ENCODE measurements around the gene PAQR5.

PAQR5 gene

GRCh38 chr15:69394556-69395282, 96.0 kb downstream of the PAQR5 start:
- DNase-seq = peak; percentile 36

- DNase-seq = no peak
Observed at GRCh38 chr15:69395460-69395859, 96.7 kb downstream of the PAQR5 start.

GRCh38 chr15:69395991-69396390, 97.3 kb downstream of the PAQR5 start:
- no peak for DNase-seq

- DNase-seq = no peak
Observed at GRCh38 chr15:69398491-69398891, 99.8 kb downstream of the PAQR5 start.

GRCh38 chr15:69400850-69401249, 102.1 kb downstream of the PAQR5 start:
- no peak for DNase-seq

GRCh38 chr15:69402816-69403215, 104.1 kb downstream of the PAQR5 start:
- DNase-seq = no peak

GRCh38 chr15:69403594-69403993, 104.9 kb downstream of the PAQR5 start:
- DNase-seq = no peak

GRCh38 chr15:69405110-69405509, 106.4 kb downstream of the PAQR5 start:
- DNase-seq = no peak

- no peak for DNase-seq
Observed at GRCh38 chr15:69407719-69408400, 109.1 kb downstream of the PAQR5 start.

GRCh38 chr15:69408841-69409240, 110.1 kb downstream of the PAQR5 start:
- no peak for DNase-seq

GRCh38 chr15:69410248-69410874, 111.6 kb downstream of the PAQR5 start:
- DNase-seq = peak; percentile 36

GRCh38 chr15:69412274-69412673, 113.6 kb downstream of the PAQR5 start:
- no peak for DNase-seq

GRCh38 chr15:69412701-69413100, 114.0 kb downstream of the PAQR5 start:
- no peak for DNase-seq

GRCh38 chr15:69413822-69414700, 115.3 kb downstream of the PAQR5 start, which contains the start of gene KIF23:
KIF23 (plus strand) TSS chr15:69414349; CDS start chr15:69414466, 117 bp downstream.
- peak; percentile 87 for DNase-seq

GRCh38 chr15:69414701-69415167, 116.0 kb downstream of the PAQR5 start:
- no peak for DNase-seq

GRCh38 chr15:69415381-69415780, 116.7 kb downstream of the PAQR5 start:
- no peak for DNase-seq

- no peak for DNase-seq
Observed at GRCh38 chr15:69417581-69417980, 118.9 kb downstream of the PAQR5 start.

GRCh38 chr15:69421498-69421897, 122.8 kb downstream of the PAQR5 start:
- DNase-seq = no peak

GRCh38 chr15:69422336-69422895, 123.7 kb downstream of the PAQR5 start:
- no peak for DNase-seq

GRCh38 chr15:69424001-69424400, 125.3 kb downstream of the PAQR5 start:
- DNase-seq = no peak

GRCh38 chr15:69424748-69425413, 126.2 kb downstream of the PAQR5 start:
- DNase-seq = no peak

- DNase-seq = no peak
Observed at GRCh38 chr15:69433831-69434230, 135.1 kb downstream of the PAQR5 start.

All from NCI-H2227 treated with DMSO at 0.1 percent for 48 hours (cell line).